Activated T-cell treated with anti-CD3 and anti-CD28 coated beads, Interleukin-2, amount 50 U/mL, for 72 hours (primary cell): ENCODE measurements around the gene MICAL3. TPM values are rescaled to one million over a fixed set of nuclear protein-coding genes. Genes with fewer than 3 reads are reported as not detected.

ENCODE experiments used
- ATAC-seq, 2 donors: fragments of 150-1000 bp; cut with Tn5 transposase; replicated peaks in 1 of 2; 2 replicates each; pipeline ENCODE4 v1.10.0; 2021; ENCODE audit warnings: moderate library complexity in 2 of 2, mild to moderate bottlenecking in 1 of 2
- DNase-seq, 2 donors: peaks; one replicate each; pipeline ENCODE4 v3.0.0; 2021 to 2022; ENCODE audit warnings: mixed read lengths in 1 of 2
- H3K27ac Mint-ChIP-seq: one replicate; pipeline ENCODE4 v1.8.0; 2022; ENCODE audit warnings: mild to moderate bottlenecking, moderate library complexity, mixed read lengths
- H3K27me3 Mint-ChIP-seq: one replicate; pipeline ENCODE4 v1.8.0; 2022; ENCODE audit warnings: low read depth, mixed read lengths
- H3K36me3 Mint-ChIP-seq, 2 donors: one replicate each; pipeline ENCODE4 v1.8.0; 2022; ENCODE audit warnings: mixed read lengths in 2 of 2, mild to moderate bottlenecking in 1 of 2; ENCODE audit not compliant: insufficient read depth in 2 of 2
- H3K4me1 Mint-ChIP-seq: one replicate; pipeline ENCODE4 v1.8.0; 2022; ENCODE audit warnings: low read depth, mixed read lengths
- H3K4me3 Mint-ChIP-seq, 2 donors: one replicate each; pipeline ENCODE4 v1.8.0; 2022; ENCODE audit warnings: mild to moderate bottlenecking in 2 of 2, mixed read lengths in 2 of 2, moderate library complexity in 2 of 2
- H3K9me3 Mint-ChIP-seq, 2 donors: one replicate each; pipeline ENCODE4 v1.8.0; 2022; ENCODE audit warnings: mixed read lengths in 2 of 2
- total RNA-seq, 2 donors: library from RNA; stranded (reverse); gene quantifications; one replicate each; pipeline ENCODE4 v1.2.3, GENCODE V29; 2022

The MICAL3 gene
- total RNA-seq, 2 donors from 2014 or later, result 17.9 to 26.0 TPM

DNA sequence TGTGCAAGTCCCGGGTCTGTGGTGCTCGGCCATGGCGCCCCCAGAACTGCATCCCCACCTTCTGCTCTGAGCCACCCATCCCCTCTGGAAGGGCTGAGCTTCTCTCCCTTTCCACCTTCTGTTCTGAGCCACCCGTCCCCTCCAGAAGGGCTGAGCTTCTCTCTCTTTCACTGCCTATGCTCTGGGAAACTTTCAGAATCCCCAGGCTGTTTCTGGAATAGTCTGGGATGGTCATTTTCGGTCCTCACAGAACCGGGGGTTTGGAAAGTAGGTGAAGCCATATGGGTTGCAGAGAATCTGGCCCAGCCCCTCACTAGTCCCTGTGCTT is 246.7 kb downstream of the MICAL3 start:
- no peaks in the 10 kb centered on the region for H3K36me3 Mint-ChIP-seq
- peak overlapping the region; percentile 80 to 98 for H3K4me3 Mint-ChIP-seq
- ATAC-seq (no peak), DNase-seq (no peak)
- H3K27me3 Mint-ChIP-seq, result no peaks in the 10 kb centered on the region
- peak overlapping the region; percentile 98 for H3K27ac Mint-ChIP-seq
- H3K4me1 Mint-ChIP-seq, result peaks cover 75% of the 10 kb centered on the region
- no peaks in the 10 kb centered on the region for H3K9me3 Mint-ChIP-seq

DNA sequence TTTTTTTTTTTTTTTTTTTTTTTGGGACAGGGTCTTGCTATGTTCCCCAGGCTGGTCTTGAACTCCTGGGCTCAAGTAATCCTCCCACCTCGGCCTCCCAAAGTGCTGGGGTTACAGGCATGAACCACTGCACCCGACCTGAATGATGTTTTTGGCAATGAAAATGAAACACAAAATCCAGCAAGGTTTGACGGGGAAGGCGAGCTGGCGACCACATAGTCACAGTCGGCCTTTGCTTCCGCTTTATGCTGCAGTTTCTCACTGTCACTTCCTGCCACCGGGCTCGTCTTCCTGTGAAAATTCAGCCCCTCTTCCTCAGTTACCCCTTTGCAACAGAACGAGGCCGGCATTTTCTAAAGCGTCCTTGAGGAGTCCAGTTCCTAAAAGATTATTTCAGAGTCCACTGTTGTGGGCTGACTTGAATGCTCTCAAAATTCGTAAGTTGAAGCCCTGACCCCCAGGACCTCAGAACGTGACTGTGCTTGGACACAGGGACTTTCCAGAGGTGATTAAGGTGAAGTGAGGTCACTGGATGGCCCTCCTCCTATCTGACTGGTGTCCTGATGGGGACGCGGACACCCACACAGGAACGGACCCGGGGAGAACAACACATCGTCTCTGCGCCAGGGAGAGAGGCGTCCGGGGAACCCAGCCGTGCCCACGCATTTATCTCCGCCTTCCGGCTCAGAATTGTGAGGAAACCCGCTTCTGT is 247.2 kb downstream of the MICAL3 start:
- Mint-ChIP-seq H3K36me3 (no peaks in the 10 kb centered on the region), H3K27me3 (no peaks in the 10 kb centered on the region), H3K4me1 (peaks cover 78% of the 10 kb centered on the region), H3K27ac (peak overlapping the region; percentile 98), H3K9me3 (no peaks in the 10 kb centered on the region), H3K4me3 (peak overlapping the region; percentile 80 to 98)
- ATAC-seq (peak; percentile 43 to 52), DNase-seq (peak; percentile 71 to 77)

DNA sequence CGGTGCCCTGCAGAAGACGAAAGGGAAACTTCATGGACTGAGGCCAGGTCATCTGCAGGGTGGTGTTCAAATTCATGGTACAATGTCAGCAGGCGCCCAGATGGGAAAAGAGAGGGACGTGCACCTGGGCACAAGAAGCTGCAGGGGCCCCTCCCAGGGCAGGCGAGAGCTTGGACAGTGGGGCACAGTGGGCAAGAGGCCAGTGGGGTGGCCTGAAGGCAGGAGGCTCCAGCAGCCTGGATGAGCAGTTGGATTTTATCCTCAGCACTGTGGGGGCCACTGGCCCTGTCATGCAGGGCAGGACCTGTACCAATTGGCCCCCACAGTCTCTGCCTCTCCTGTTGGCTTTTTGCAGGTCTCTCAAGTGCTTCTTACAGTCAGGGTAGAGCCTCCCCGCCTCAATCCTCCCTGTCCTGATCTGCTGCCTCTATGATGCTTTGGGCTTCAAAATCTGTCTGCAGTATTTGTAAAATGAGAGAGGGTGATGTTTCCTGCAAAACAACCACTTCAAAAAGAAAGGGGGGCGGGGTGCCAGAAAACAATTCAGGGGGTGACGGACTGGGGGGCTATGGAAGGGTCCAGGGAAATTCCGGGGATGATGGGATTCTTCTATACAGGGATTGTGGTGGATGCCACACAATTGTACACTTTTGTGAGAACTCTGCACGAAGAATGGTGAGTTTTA is 248.4 kb downstream of the MICAL3 start:
- Mint-ChIP-seq H3K27me3 (no peaks in the 10 kb centered on the region), H3K9me3 (no peaks in the 10 kb centered on the region), H3K4me1 (peaks cover 81% of the 10 kb centered on the region), H3K27ac (peak overlapping the region; percentile 86), H3K4me3 (peak overlapping the region; percentile 51 to 80), H3K36me3 (no peaks in the 10 kb centered on the region)
- DNase-seq (no peak), ATAC-seq (no peak)

DNA sequence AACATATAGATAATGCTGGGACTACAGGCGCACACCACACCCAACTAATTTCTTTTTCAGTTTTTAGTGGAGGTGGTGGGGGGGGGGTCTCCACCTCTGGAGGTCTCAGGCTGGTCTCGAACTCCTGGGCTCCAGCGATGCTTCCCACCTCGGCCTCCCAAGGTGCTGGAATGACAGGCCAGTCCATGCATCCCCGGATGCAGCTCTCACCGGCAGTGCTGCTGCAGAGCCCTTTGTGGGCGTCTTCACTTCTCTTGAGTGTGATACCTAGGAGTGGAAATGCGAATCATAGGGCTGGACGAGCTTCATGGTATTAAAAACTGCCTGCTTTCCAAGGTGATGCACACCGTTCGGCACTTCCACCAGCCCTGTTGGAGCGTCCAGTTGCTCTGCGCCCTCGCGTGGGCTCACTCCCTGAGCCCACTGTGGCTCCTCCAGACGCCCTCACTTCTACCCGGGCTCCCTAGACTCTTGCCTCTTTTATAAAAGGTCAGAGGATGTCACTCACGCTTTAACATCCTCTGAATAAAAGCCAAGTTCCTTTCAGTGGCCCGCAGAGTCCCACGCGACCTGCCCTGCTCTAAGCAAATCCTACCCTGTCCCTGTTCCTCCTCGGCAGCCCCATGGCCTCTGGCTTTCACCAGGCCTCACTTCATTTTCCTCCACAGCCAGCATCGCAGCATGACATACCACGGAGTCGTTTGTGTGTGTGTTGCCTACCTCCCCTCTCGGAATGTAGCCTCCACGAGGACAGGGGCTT is 249.3 kb downstream of the MICAL3 start:
- ATAC-seq (no peak), DNase-seq (no peak)
- no peaks in the 10 kb centered on the region for H3K36me3 Mint-ChIP-seq
- peaks cover 82% of the 10 kb centered on the region for H3K4me1 Mint-ChIP-seq
- H3K27ac Mint-ChIP-seq, result no peak overlapping the region
- H3K9me3 Mint-ChIP-seq, result no peaks in the 10 kb centered on the region
- peak overlapping the region; percentile 35 to 45 for H3K4me3 Mint-ChIP-seq
- peaks cover 4% of the 10 kb centered on the region for H3K27me3 Mint-ChIP-seq

DNA sequence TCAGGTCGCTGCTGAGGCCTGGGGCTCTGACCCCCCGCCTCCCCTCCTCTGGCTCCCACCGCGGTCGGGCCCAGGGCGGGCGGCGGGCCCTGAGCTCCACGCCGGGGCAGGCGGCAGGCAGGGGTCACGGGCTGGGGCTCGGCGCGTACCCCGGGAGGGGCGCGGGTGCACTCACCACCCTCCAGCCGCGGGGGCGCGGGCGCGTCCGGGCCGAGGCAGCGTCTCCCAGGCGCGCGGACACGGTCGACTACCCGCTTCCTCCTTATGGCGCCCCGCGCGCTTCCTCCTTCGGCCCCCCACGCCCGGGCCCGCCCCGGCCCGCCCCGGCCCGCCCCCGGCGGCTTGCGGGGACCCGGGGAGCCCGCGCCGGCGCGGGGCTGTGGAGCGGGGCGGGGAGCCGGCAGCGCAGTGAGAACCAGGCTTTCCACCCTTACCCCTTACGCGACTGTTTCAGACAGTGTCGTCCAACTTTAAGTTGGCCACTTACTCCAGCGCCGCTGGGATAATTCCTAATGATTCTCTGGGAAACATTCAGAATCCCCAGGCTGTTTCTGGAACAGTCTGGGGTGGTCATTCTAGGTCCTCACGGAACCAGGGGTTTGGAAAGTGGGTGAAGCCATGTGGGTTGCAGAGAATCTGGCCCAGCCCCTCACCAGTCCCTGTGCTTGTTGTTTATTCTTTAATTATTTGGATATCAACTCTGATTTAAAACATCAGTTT is 250.0 kb downstream of the MICAL3 start, which contains the start of gene BID:
Gene BID, minus strand, starts transcription at position 264 of the 720 bp plus-strand sequence. CDS start 24,353 bp downstream, outside the sequence.
- ATAC-seq (peak; percentile 33 to 53), DNase-seq (peak; percentile 41 to 64)
- Mint-ChIP-seq H3K36me3 (no peaks in the 10 kb centered on the region), H3K27me3 (peaks cover 7% of the 10 kb centered on the region), H3K4me3 (peak within 1 kb of the TSS; percentile 80 to 89), H3K4me1 (peaks cover 82% of the 10 kb centered on the region), H3K27ac (no peak within 1 kb of the TSS), H3K9me3 (no peaks in the 10 kb centered on the region)

DNA sequence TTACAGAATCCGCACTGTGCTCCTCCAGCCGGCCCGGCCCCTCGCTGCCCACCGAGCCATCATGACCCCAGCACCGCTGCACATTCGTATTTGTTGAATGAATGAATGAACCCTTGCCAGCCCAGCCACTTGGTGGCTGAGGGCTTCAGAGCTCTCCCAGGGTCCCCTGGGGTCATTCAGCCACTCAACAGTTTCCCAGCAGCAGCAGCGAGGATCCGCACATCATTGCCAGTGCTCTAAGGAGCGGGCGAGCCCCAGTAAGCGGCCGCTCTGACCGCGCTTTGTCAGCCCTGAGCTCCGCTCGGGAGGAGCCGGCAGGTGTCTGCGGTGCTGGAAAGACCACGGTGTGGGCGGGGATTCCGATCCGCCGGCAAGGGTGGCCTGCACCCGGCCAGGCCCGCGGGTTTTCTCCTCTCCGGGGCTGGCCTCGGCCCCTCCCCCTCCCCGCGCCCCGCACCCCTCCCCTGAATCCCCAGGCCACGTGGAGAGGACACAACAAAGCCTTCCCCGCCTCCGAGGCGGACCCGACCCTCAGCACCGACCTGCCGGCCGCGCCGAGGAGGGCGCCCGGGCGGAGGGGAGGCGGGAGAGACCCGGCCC is 250.7 kb downstream of the MICAL3 start:
- H3K36me3 Mint-ChIP-seq, result no peaks in the 10 kb centered on the region
- peaks cover 7% of the 10 kb centered on the region for H3K27me3 Mint-ChIP-seq
- peaks cover 76% of the 10 kb centered on the region for H3K4me1 Mint-ChIP-seq
- no peak overlapping the region for H3K27ac Mint-ChIP-seq
- peak overlapping the region; percentile 80 to 89 for H3K4me3 Mint-ChIP-seq
- H3K9me3 Mint-ChIP-seq, result no peaks in the 10 kb centered on the region
- ATAC-seq (peak; percentile 63 to 72), DNase-seq (peak; percentile 77 to 80)

DNA sequence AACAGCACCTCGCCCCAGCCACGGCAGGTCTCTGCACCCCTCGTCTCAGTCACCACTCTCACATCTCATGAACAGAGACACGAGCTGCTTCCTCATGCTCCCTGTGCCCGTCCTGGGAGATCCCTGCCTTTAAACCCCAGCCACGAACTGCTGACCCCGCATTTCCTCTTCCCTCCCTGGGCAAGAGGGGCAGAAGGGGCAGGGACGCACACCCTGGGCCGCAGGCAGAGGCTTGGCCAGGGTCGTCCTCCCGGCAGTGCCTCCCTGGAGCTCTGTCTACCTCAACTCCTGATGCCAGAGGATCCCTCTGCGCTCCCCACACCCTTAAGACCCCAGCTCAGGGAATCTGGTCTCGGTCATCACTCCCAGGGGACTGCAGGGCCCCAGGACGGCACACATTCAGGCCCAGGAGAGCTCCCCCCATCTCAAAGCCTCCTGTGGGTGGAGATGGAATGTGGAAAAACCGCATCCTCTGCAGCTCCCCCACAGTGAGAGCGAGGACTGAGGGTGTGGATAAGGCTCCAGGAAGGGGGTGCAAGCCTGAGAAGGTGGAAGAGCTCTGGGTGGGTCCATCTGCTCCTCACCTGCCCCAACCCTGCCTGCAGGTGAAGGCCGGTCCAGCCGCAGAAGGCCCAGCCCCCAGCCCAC is 251.3 kb downstream of the MICAL3 start:
- Mint-ChIP-seq H3K27ac (no peak overlapping the region), H3K27me3 (peaks cover 7% of the 10 kb centered on the region), H3K4me1 (peaks cover 80% of the 10 kb centered on the region), H3K4me3 (peak overlapping the region; percentile 80 to 89), H3K36me3 (no peaks in the 10 kb centered on the region), H3K9me3 (no peaks in the 10 kb centered on the region)
- DNase-seq (no peak), ATAC-seq (no peak)

DNA sequence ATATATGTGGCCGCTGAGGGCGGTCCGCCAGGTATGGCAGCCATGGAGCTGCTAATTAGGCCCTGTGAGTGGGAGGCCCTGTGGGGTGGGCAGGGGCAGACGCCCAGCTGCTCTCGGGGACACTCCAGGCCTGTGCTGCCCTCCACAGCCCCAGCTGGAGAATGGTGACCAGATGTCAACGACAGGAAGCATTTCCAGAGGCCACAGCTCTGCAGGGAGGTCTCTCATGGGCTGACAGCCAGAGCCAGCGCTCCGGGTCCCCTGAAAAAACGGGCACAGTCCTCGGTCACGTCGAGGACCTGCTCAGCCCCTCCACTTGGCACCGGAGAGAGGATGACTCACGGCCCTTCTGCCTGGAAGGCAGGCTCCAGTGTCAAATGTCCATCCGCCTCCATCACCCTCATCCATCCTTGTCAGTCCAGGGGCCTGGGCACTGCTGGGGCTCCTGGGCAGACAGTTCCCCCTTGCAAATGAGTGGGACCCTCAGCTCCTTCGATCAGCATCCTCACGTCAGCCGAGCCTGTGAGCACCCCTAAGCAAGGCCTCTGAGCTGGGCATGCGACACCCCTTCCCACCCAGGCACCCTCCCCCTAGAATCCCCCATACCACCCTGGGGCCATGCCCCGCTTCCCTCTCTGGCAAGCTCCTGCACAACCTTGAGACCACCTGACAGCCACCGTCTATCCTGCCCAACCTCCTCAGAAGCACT is 252.0 kb downstream of the MICAL3 start:
- Mint-ChIP-seq H3K27ac (no peak overlapping the region), H3K4me3 (peak overlapping the region; percentile 27 to 80), H3K27me3 (peaks cover 7% of the 10 kb centered on the region), H3K9me3 (no peaks in the 10 kb centered on the region), H3K4me1 (peaks cover 81% of the 10 kb centered on the region), H3K36me3 (no peaks in the 10 kb centered on the region)
- no peak for DNase-seq
- no peak for ATAC-seq

DNA sequence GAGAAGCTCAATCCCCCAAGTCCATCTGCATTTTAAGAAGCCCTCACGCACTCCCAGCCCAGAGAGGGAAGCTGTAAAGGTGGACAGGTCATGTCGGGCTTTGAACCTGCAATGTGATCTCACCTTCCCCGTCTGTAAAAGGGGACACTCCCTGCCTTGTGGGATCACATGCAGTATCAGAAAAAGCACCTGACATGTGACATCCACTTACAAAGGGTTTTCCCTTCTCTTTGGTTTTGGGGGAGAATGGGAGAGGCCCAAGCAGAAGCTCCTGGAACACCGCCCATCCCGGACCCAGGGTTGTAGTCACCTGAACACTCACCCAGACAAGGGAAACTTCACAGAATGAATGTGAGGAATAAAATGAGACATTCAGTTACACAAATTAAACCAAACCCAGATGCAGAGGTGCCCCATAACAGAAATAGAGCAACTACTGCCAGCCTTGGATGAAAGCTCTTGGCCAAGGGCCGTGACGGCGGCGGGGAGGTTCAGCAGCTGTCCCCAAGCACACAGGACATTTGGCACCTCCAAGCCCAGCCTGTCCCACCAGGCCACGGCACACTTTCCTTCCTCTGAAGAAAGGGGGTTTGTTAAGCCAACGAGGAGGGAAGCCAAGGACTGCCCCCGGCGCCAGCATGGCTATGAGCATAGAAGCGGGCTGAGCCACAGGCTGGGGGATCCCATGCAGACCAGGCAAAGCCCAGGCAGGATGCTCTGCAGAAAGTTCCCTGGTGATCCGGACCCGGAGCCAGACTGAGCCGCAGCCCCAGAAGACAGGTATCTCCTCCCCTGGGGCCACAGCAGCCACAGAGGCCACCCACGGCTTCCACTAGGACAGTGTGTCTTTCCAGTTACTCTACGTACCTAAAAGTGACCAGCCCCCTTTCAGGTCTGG is 253.9 kb downstream of the MICAL3 start:
- DNase-seq (no peak), ATAC-seq (no peak)
- Mint-ChIP-seq H3K36me3 (no peaks in the 10 kb centered on the region), H3K9me3 (no peaks in the 10 kb centered on the region), H3K27me3 (peaks cover 7% of the 10 kb centered on the region), H3K27ac (no peak overlapping the region), H3K4me3 (no peak overlapping the region), H3K4me1 (peaks cover 67% of the 10 kb centered on the region)

DNA sequence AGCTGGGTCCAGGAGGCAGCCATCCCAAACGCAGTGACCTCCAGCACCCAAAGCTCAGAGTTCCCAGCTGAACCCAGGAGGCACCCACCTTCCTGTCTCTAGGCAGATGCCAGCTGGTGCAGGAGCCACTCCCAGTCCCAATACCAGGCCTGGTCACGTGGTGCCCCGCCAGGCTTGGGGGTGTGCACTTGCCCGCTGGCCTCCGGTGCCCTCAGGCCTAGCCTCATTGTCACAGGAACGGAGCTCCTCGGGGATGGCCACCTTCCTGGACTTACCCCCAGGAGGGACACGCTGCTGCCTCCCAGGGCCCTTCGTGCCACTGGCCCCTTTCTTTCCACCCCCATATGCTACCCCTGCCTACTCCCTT is 254.7 kb downstream of the MICAL3 start:
- Mint-ChIP-seq H3K9me3 (no peaks in the 10 kb centered on the region), H3K27me3 (peaks cover 10% of the 10 kb centered on the region), H3K27ac (no peak overlapping the region), H3K4me1 (peaks cover 63% of the 10 kb centered on the region), H3K4me3 (no peak overlapping the region), H3K36me3 (no peaks in the 10 kb centered on the region)
- ATAC-seq, result no peak
- DNase-seq, result no peak

DNA sequence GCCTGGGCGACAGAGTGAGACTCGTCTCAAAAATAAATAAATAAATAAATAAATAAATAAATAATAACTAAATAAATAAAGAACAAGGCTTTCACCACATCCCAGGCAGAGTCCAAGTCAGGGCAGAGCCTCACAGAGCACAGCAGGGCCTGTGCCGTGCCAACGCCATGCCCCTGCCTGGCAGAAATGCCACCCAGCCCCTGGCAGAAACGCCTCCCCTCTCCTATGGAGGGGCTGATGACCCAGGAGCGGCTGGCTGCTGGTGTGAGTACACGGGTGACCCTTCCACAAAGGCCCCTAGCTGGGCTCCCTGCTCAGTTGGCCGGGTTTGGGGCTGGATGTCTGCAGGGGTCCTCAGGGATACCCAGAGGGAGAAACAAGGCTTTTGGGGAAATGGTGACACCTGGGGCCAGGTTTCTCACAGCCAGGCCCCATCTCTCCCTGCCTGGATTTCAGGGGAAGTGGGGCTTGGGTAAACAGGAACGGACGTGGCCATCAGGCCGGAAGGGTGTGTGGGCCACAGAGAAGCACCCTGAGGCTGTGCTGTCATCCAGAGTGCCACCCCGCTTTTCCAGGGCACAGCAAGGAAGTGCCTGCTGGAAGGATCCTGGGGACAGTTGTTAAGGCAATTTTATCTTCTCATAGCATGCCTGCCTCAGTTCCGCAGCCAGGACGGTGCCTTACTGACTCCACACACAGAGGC is 255.2 kb downstream of the MICAL3 start:
- DNase-seq, result no peak
- no peak for ATAC-seq
- Mint-ChIP-seq H3K27me3 (peaks cover 16% of the 10 kb centered on the region), H3K4me3 (no peak overlapping the region), H3K9me3 (no peaks in the 10 kb centered on the region), H3K27ac (no peak overlapping the region), H3K36me3 (no peaks in the 10 kb centered on the region), H3K4me1 (peaks cover 67% of the 10 kb centered on the region)
